Activated CD8-positive, alpha-beta memory T cell treated with anti-CD3 and anti-CD28 coated beads, Interleukin-2, amount 10 ng/mL, durations not matched to agents 7 days and 5 days (primary cell): ENCODE measurements around the gene MAP1B. TPM values are rescaled to one million over a fixed set of nuclear protein-coding genes. Genes with fewer than 3 reads are reported as not detected.

ENCODE experiments used
- ATAC-seq: fragments of 150-1000 bp; cut with Tn5 transposase; one replicate; pipeline ENCODE4 v1.10.0; 2021; ENCODE audit warnings: moderate library complexity
- CTCF ChIA-PET: fragments of 350-600 bp; sonication (Branson Sonifier 250); formaldehyde crosslinking; loops from one replicate; lab custom pipeline; 2021; ENCODE audit warnings: antibody characterized with exemption; lab: Charles Lee
- DNase-seq: peaks from one replicate; pipeline ENCODE4 v3.0.0-alpha.2; 2020
- H3K27ac Mint-ChIP-seq: one replicate; pipeline ENCODE4 v1.8.0; 2021; ENCODE audit warnings: mild to moderate bottlenecking, mixed read lengths
- H3K27me3 Mint-ChIP-seq: one replicate; pipeline ENCODE4 v1.8.0; 2021; ENCODE audit warnings: mixed read lengths
- H3K36me3 Mint-ChIP-seq: one replicate; pipeline ENCODE4 v1.8.0; 2021; ENCODE audit warnings: mild to moderate bottlenecking, mixed read lengths
- H3K4me1 Mint-ChIP-seq: one replicate; pipeline ENCODE4 v1.8.0; 2021; ENCODE audit warnings: mixed read lengths
- H3K4me3 Mint-ChIP-seq: one replicate; pipeline ENCODE4 v1.8.0; 2021; ENCODE audit warnings: mild to moderate bottlenecking, moderate library complexity, mixed read lengths
- H3K9me3 Mint-ChIP-seq: one replicate; pipeline ENCODE4 v1.8.0; 2022; ENCODE audit warnings: low read depth, mixed read lengths
- total RNA-seq, 2 experiments: library from RNA; stranded (reverse); gene quantifications; one replicate each; pipeline ENCODE4 v1.2.3, GENCODE V29; 2021

Gene MAP1B
- total RNA-seq, 2 experiments from 2014 or later = 0.03 to 0.54 TPM

GRCh38 chr5:72184408-72184807 lies 77.1 kb downstream of the MAP1B start:
- Mint-ChIP-seq H3K4me3 (no peak overlapping the region), H3K4me1 (no peaks in the 10 kb centered on the region), H3K36me3 (no peaks in the 10 kb centered on the region), H3K27me3 (peaks cover 89% of the 10 kb centered on the region), H3K27ac (no peak overlapping the region), H3K9me3 (no peaks in the 10 kb centered on the region)
- ATAC-seq (no peak), DNase-seq (no peak)
- CTCF ChIA-PET = no interaction called here

- H3K4me3 Mint-ChIP-seq = no peak overlapping the region
- peaks cover 89% of the 10 kb centered on the region for H3K27me3 Mint-ChIP-seq
- no peaks in the 10 kb centered on the region for H3K9me3 Mint-ChIP-seq
- no peak overlapping the region for H3K27ac Mint-ChIP-seq
- ATAC-seq = no peak
- CTCF ChIA-PET = no interaction called here
- no peaks in the 10 kb centered on the region for H3K4me1 Mint-ChIP-seq
- H3K36me3 Mint-ChIP-seq = no peaks in the 10 kb centered on the region
- DNase-seq = no peak
Measured at GRCh38 chr5:72185496-72186329, 78.4 kb downstream of the MAP1B start.

- H3K27ac Mint-ChIP-seq = no peak overlapping the region
- ATAC-seq (no peak), DNase-seq (no peak)
- no peaks in the 10 kb centered on the region for H3K36me3 Mint-ChIP-seq
- no peaks in the 10 kb centered on the region for H3K9me3 Mint-ChIP-seq
- H3K4me3 Mint-ChIP-seq = no peak overlapping the region
- CTCF ChIA-PET = interaction anchor here (1.2 kb wide), 1 partner anchor 30 kb away, joined by 3 read pairs; no protein-coding TSS in a partner anchor
- H3K4me1 Mint-ChIP-seq = no peaks in the 10 kb centered on the region
- peaks cover 96% of the 10 kb centered on the region for H3K27me3 Mint-ChIP-seq
Measured at GRCh38 chr5:72187388-72188075, 80.3 kb downstream of the MAP1B start.

GRCh38 chr5:72188166-72188565 lies 80.9 kb downstream of the MAP1B start:
- Mint-ChIP-seq H3K4me1 (no peaks in the 10 kb centered on the region), H3K27me3 (peaks cover 96% of the 10 kb centered on the region), H3K4me3 (no peak overlapping the region), H3K9me3 (no peaks in the 10 kb centered on the region), H3K27ac (no peak overlapping the region), H3K36me3 (no peaks in the 10 kb centered on the region)
- ATAC-seq (no peak), DNase-seq (no peak)
- CTCF ChIA-PET = interaction anchor here (1.2 kb wide), 1 partner anchor 29 kb away, joined by 3 read pairs; no protein-coding TSS in a partner anchor

GRCh38 chr5:72189146-72189545 lies 81.9 kb downstream of the MAP1B start:
- Mint-ChIP-seq H3K4me1 (no peaks in the 10 kb centered on the region), H3K4me3 (no peak overlapping the region), H3K27me3 (peaks cover 96% of the 10 kb centered on the region), H3K9me3 (no peaks in the 10 kb centered on the region), H3K36me3 (no peaks in the 10 kb centered on the region), H3K27ac (no peak overlapping the region)
- ATAC-seq = no peak
- DNase-seq = no peak
- CTCF ChIA-PET = no interaction called here

- Mint-ChIP-seq H3K4me1 (peaks cover 19% of the 10 kb centered on the region), H3K27ac (no peak overlapping the region), H3K4me3 (no peak overlapping the region), H3K36me3 (peaks cover 10% of the 10 kb centered on the region), H3K9me3 (no peaks in the 10 kb centered on the region), H3K27me3 (peaks cover 97% of the 10 kb centered on the region)
- CTCF ChIA-PET = no interaction called here
- DNase-seq (no peak), ATAC-seq (no peak)
Measured at GRCh38 chr5:72191404-72191803, 84.1 kb downstream of the MAP1B start.

- DNase-seq (peak; percentile 87), ATAC-seq (peak; percentile 78)
- CTCF ChIA-PET = interaction anchor here (1.2 kb wide), 1 partner anchor 39 kb away, joined by 4 read pairs; no protein-coding TSS in a partner anchor
- H3K9me3 Mint-ChIP-seq = no peaks in the 10 kb centered on the region
- peaks cover 19% of the 10 kb centered on the region for H3K4me1 Mint-ChIP-seq
- H3K4me3 Mint-ChIP-seq = no peak overlapping the region
- peaks cover 10% of the 10 kb centered on the region for H3K36me3 Mint-ChIP-seq
- peaks cover 98% of the 10 kb centered on the region for H3K27me3 Mint-ChIP-seq
- peak overlapping the region; percentile 24 for H3K27ac Mint-ChIP-seq
Measured at GRCh38 chr5:72194846-72195245, 87.6 kb downstream of the MAP1B start.

- CTCF ChIA-PET = no interaction called here
- Mint-ChIP-seq H3K4me3 (no peak overlapping the region), H3K36me3 (peaks cover 10% of the 10 kb centered on the region), H3K27me3 (peaks cover 99% of the 10 kb centered on the region), H3K27ac (no peak overlapping the region), H3K4me1 (peaks cover 19% of the 10 kb centered on the region), H3K9me3 (no peaks in the 10 kb centered on the region)
- DNase-seq (no peak), ATAC-seq (no peak)
Measured at GRCh38 chr5:72195581-72195980, 88.3 kb downstream of the MAP1B start.

GRCh38 chr5:72197393-72197792 lies 90.1 kb downstream of the MAP1B start:
- H3K27ac Mint-ChIP-seq = no peak overlapping the region
- H3K9me3 Mint-ChIP-seq = no peaks in the 10 kb centered on the region
- ATAC-seq = no peak
- peaks cover 10% of the 10 kb centered on the region for H3K36me3 Mint-ChIP-seq
- H3K4me3 Mint-ChIP-seq = no peak overlapping the region
- H3K4me1 Mint-ChIP-seq = peaks cover 19% of the 10 kb centered on the region
- CTCF ChIA-PET = no interaction called here
- DNase-seq = no peak
- H3K27me3 Mint-ChIP-seq = peaks cover 95% of the 10 kb centered on the region

- H3K9me3 Mint-ChIP-seq = no peaks in the 10 kb centered on the region
- no peak overlapping the region for H3K4me3 Mint-ChIP-seq
- ATAC-seq (no peak), DNase-seq (no peak)
- CTCF ChIA-PET = no interaction called here
- no peak overlapping the region for H3K27ac Mint-ChIP-seq
- H3K27me3 Mint-ChIP-seq = peaks cover 94% of the 10 kb centered on the region
- H3K36me3 Mint-ChIP-seq = peaks cover 10% of the 10 kb centered on the region
- H3K4me1 Mint-ChIP-seq = peaks cover 14% of the 10 kb centered on the region
Measured at GRCh38 chr5:72199681-72200080, 92.4 kb downstream of the MAP1B start.

GRCh38 chr5:72202331-72202825 lies 95.1 kb downstream of the MAP1B start:
- Mint-ChIP-seq H3K27me3 (peaks cover 86% of the 10 kb centered on the region), H3K4me1 (no peaks in the 10 kb centered on the region), H3K9me3 (no peaks in the 10 kb centered on the region), H3K27ac (no peak overlapping the region), H3K4me3 (no peak overlapping the region), H3K36me3 (peaks cover 7% of the 10 kb centered on the region)
- DNase-seq (no peak), ATAC-seq (no peak)
- CTCF ChIA-PET = interaction anchor here (1.2 kb wide), 1 partner anchor 32 kb away, joined by 4 read pairs; no protein-coding TSS in a partner anchor

GRCh38 chr5:72203251-72203845 lies 96.1 kb downstream of the MAP1B start:
- H3K27me3 Mint-ChIP-seq = peaks cover 82% of the 10 kb centered on the region
- H3K36me3 Mint-ChIP-seq = peaks cover 7% of the 10 kb centered on the region
- H3K27ac Mint-ChIP-seq = no peak overlapping the region
- no peaks in the 10 kb centered on the region for H3K4me1 Mint-ChIP-seq
- DNase-seq (no peak), ATAC-seq (no peak)
- no peak overlapping the region for H3K4me3 Mint-ChIP-seq
- CTCF ChIA-PET = no interaction called here
- H3K9me3 Mint-ChIP-seq = no peaks in the 10 kb centered on the region

GRCh38 chr5:72204946-72205345 lies 97.7 kb downstream of the MAP1B start:
- CTCF ChIA-PET = no interaction called here
- DNase-seq (no peak), ATAC-seq (no peak)
- Mint-ChIP-seq H3K36me3 (peaks cover 7% of the 10 kb centered on the region), H3K9me3 (no peaks in the 10 kb centered on the region), H3K27me3 (peaks cover 72% of the 10 kb centered on the region), H3K4me1 (no peaks in the 10 kb centered on the region), H3K4me3 (no peak overlapping the region), H3K27ac (no peak overlapping the region)
